Measurements from ENCODE around the gene TBC1D1.

Gene TBC1D1

GRCh38 chr4:38088321-38088720 is 197.4 kb downstream of the TBC1D1 start:
- 0 out of 2 replicates have a peak, but pooled peaks cover 2% of the 10 kb centered on the region for H3K79me2 ChIP-seq (ENCODE audit: control insufficient read depth, low read length)
- peaks cover 86% of the 10 kb centered on the region for H3K36me3 ChIP-seq (ENCODE audit: control insufficient read depth, low read length)
- no peaks in the 10 kb centered on the region for H3F3A ChIP-seq (ENCODE audit: control insufficient read depth, insufficient read depth)
- H3K27ac ChIP-seq (ENCODE audit: low read depth, low read length) = no peak overlapping the region
- H3K9me2 ChIP-seq (replicated peaks; ENCODE audit: control insufficient read depth, low read length) = no peaks in the 10 kb centered on the region
- H3K4me3 ChIP-seq (ENCODE audit: low read length) = no peak overlapping the region
- no peaks in the 10 kb centered on the region for H3K4me1 ChIP-seq (ENCODE audit: control insufficient read depth, low read length)
- TF ChIP-seq CTCF (IDR thresholded peaks at IDR 0.05; ENCODE audit: low read depth, low read length, poor library complexity, severe bottlenecking) = no peak
- TF ChIP-seq EZH2phosphoT487 (IDR thresholded peaks at IDR 0.05; ENCODE audit: borderline replicate concordance, low read length) = no peak
- no peaks in the 10 kb centered on the region for H3K27me3 ChIP-seq (ENCODE audit: control insufficient read depth, low read length)
- no peaks in the 10 kb centered on the region for H4K20me1 ChIP-seq (ENCODE audit: control insufficient read depth, insufficient read depth, low read depth, low read length)
- H3K9me3 ChIP-seq (ENCODE audit: control insufficient read depth, insufficient read depth, low read length) = no peaks in the 10 kb centered on the region
- no peak overlapping the region for H3K4me2 ChIP-seq (ENCODE audit: low read length)

GRCh38 chr4:38089961-38090360 is 199.1 kb downstream of the TBC1D1 start:
- H3K9me3 ChIP-seq (ENCODE audit: control insufficient read depth, insufficient read depth, low read length) = no peaks in the 10 kb centered on the region
- peaks cover 86% of the 10 kb centered on the region for H3K36me3 ChIP-seq (ENCODE audit: control insufficient read depth, low read length)
- no peaks in the 10 kb centered on the region for H4K20me1 ChIP-seq (ENCODE audit: control insufficient read depth, insufficient read depth, low read depth, low read length)
- no peak overlapping the region for H3K4me2 ChIP-seq (ENCODE audit: low read length)
- no peak for TF ChIP-seq CTCF (IDR thresholded peaks at IDR 0.05; ENCODE audit: low read depth, low read length, poor library complexity, severe bottlenecking)
- no peak overlapping the region for H3K27ac ChIP-seq (ENCODE audit: low read depth, low read length)
- no peaks in the 10 kb centered on the region for H3K4me1 ChIP-seq (ENCODE audit: control insufficient read depth, low read length)
- no peaks in the 10 kb centered on the region for H3K27me3 ChIP-seq (ENCODE audit: control insufficient read depth, low read length)
- H3F3A ChIP-seq (ENCODE audit: control insufficient read depth, insufficient read depth) = no peaks in the 10 kb centered on the region
- no peaks in the 10 kb centered on the region for H3K9me2 ChIP-seq (replicated peaks; ENCODE audit: control insufficient read depth, low read length)
- H3K4me3 ChIP-seq (ENCODE audit: low read length) = no peak overlapping the region
- H3K79me2 ChIP-seq (ENCODE audit: control insufficient read depth, low read length) = no peaks in the 10 kb centered on the region

GRCh38 chr4:38090455-38091246 is 199.8 kb downstream of the TBC1D1 start:
- H4K20me1 ChIP-seq (ENCODE audit: control insufficient read depth, insufficient read depth, low read depth, low read length) = no peaks in the 10 kb centered on the region
- TF ChIP-seq EZH2phosphoT487 (IDR thresholded peaks at IDR 0.05; ENCODE audit: borderline replicate concordance, low read length) = no peak
- no peak for TF ChIP-seq CTCF (IDR thresholded peaks at IDR 0.05; ENCODE audit: low read depth, low read length, poor library complexity, severe bottlenecking)
- no peaks in the 10 kb centered on the region for H3K79me2 ChIP-seq (ENCODE audit: control insufficient read depth, low read length)
- H3F3A ChIP-seq (ENCODE audit: control insufficient read depth, insufficient read depth) = no peaks in the 10 kb centered on the region
- no peaks in the 10 kb centered on the region for H3K9me2 ChIP-seq (replicated peaks; ENCODE audit: control insufficient read depth, low read length)
- H3K4me2 ChIP-seq (ENCODE audit: low read length) = no peak overlapping the region
- H3K4me3 ChIP-seq (ENCODE audit: low read length) = no peak overlapping the region
- H3K36me3 ChIP-seq (ENCODE audit: control insufficient read depth, low read length) = peaks cover 86% of the 10 kb centered on the region
- H3K4me1 ChIP-seq (ENCODE audit: control insufficient read depth, low read length) = no peaks in the 10 kb centered on the region
- H3K27ac ChIP-seq (ENCODE audit: low read depth, low read length) = no peak overlapping the region
- no peaks in the 10 kb centered on the region for H3K27me3 ChIP-seq (ENCODE audit: control insufficient read depth, low read length)
- H3K9me3 ChIP-seq (ENCODE audit: control insufficient read depth, insufficient read depth, low read length) = no peaks in the 10 kb centered on the region

All from DOHH2 (cell line).